LNCaP clone FGC (cell line): ENCODE data around the gene TMEM38A.
A peak's percentile ranks its signal among the peaks of the same experiment; 100 is the strongest.
"Not testable (repeated sequence)": the region's sequence is repeated elsewhere in the genome, so short reads cannot be mapped to it uniquely, and the experiment has no call there.

ENCODE experiments used
- DNase-seq: peaks from one replicate; pipeline ENCODE4 v3.0.0-alpha.2; 2011; ENCODE audit warnings: low read depth
- H3K4me3 ChIP-seq: 2 replicates; pipeline ENCODE4 v1.5.1; 2011; ENCODE audit warnings: mild to moderate bottlenecking, low read depth, low read length, control low read depth
- CTCF ChIP-seq: IDR thresholded peaks from 2 replicates; pipeline ENCODE4 v1.5.1; 2012; ENCODE audit warnings: mild to moderate bottlenecking; ENCODE audit not compliant: control insufficient read depth, insufficient read depth; ENCODE audit errors: extremely low read depth

The TMEM38A gene

GRCh38 chr19:16659464-16659831, 1.5 kb upstream of the TMEM38A start:
- no peak for TF ChIP-seq CTCF
- H3K4me3 ChIP-seq: peak overlapping the region; percentile 80
- DNase-seq: no peak

GRCh38 chr19:16659832-16660708, 869 bp upstream of the TMEM38A start, which contains the start of gene SMIM7:
TSS of gene SMIM7 (minus strand) at chr19:16660144. CDS start at chr19:16660110, 34 bp downstream.
- TF ChIP-seq CTCF: peak; percentile 35; the same call in 1 of the 2 replicates
- peak; percentile 96 for DNase-seq
- peak within 1 kb of the TSS; percentile 80 for H3K4me3 ChIP-seq

DNA sequence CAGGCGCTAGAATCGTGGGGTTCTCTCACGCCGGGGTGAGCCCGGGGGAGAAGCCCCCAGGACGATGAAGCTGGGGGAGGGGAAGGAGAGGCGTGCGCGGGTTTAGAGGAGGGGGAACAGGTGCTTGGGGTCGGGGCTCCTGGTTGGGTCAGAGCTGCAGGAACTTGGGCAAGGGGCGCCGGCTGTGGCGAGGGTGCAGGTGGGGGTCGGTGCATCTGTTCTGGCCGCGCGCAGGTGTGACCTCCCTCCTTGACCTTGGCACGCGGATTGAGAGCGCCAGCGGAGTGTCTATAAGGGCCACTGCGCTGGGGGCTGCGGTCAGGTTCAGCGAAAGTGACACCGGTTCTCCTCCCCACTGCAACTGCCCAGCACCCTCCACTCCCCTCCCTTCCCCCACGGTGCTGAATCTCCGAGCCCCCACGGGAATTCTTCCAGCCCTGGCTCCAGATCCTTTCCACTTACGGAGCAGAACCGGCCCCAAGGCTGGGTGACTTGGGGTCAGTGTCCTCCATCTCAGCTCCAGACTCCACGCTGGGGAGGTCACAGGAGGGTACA, 618 bp downstream of the TMEM38A start:
- no peak for DNase-seq

GRCh38 chr19:16668176-16668575, 7.2 kb downstream of the TMEM38A start:
- no peak for TF ChIP-seq CTCF
- H3K4me3 ChIP-seq: no peak overlapping the region
- DNase-seq: no peak

More for the DNA sequence above, 618 bp downstream of the TMEM38A start:
- no peak for TF ChIP-seq CTCF
- peak overlapping the region; percentile 80 for H3K4me3 ChIP-seq

GRCh38 chr19:16668702-16669101, 7.8 kb downstream of the TMEM38A start:
- H3K4me3 ChIP-seq, DNase-seq: not testable (repeated sequence)

DNA sequence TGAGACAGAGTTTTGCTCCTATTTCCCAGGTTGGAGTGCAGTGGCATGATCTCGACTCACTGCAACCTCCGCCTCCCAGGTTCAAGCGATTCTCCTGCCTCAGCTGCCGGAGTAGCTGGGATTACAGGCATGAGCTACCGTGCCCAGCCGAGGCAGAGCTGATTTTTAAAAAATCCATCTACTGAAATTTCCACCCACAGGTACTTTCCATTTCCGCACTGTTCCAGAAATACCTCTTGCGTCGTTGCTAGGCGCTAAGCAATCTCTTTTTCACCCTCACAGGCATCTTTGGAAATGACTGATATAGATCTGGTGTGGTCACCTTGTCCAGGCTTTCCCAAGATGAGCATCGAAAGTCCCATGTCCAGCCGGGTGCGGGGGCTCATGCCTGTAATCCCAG, 9.4 kb downstream of the TMEM38A start:
- no peak for DNase-seq
- no peak overlapping the region for H3K4me3 ChIP-seq
- TF ChIP-seq CTCF: no peak

- no peak overlapping the region for H3K4me3 ChIP-seq
- DNase-seq: no peak
- no peak for TF ChIP-seq CTCF
Measured at GRCh38 chr19:16671652-16672274, 10.8 kb downstream of the TMEM38A start.
